ENCODE results near the gene EIPR1.
"Not testable (repeated sequence)": the region's sequence is repeated elsewhere in the genome, so short reads cannot be mapped to it uniquely, and the experiment has no call there.

The EIPR1 gene

GRCh38 chr2:3185910-3186309 is 191.7 kb downstream of the EIPR1 start:
- no peak for DNase-seq

- DNase-seq: no peak
Measured at GRCh38 chr2:3185256-3185655, 192.4 kb downstream of the EIPR1 start.

- DNase-seq: no peak
Measured at GRCh38 chr2:3184167-3184566, 193.5 kb downstream of the EIPR1 start.

GRCh38 chr2:3183766-3184165 is 193.9 kb downstream of the EIPR1 start:
- no peak for DNase-seq

- DNase-seq: no peak
Measured at GRCh38 chr2:3182848-3183247, 194.8 kb downstream of the EIPR1 start.

- no peak for DNase-seq
Measured at GRCh38 chr2:3181416-3182010, 196.1 kb downstream of the EIPR1 start.

GRCh38 chr2:3180909-3181221 is 196.8 kb downstream of the EIPR1 start:
- not testable (repeated sequence) for DNase-seq

- no peak for DNase-seq
Measured at GRCh38 chr2:3180082-3180908, 197.3 kb downstream of the EIPR1 start.

- no peak for DNase-seq
Measured at GRCh38 chr2:3179626-3180025, 198.0 kb downstream of the EIPR1 start.

- DNase-seq: no peak
Measured at GRCh38 chr2:3179208-3179607, 198.4 kb downstream of the EIPR1 start.

GRCh38 chr2:3178578-3179031 is 199.0 kb downstream of the EIPR1 start:
- no peak for DNase-seq

GRCh38 chr2:3177891-3178577 is 199.6 kb downstream of the EIPR1 start:
- no peak for DNase-seq

- no peak for DNase-seq
Measured at GRCh38 chr2:3176869-3177255, 200.8 kb downstream of the EIPR1 start.

- peak; percentile 58 for DNase-seq
Measured at GRCh38 chr2:3176071-3176868, 201.3 kb downstream of the EIPR1 start.

- peak; percentile 29 for DNase-seq
Measured at GRCh38 chr2:3175568-3175955, 202.1 kb downstream of the EIPR1 start.

- DNase-seq: peak; percentile 51
Measured at GRCh38 chr2:3174626-3175567, 202.7 kb downstream of the EIPR1 start.

GRCh38 chr2:3173031-3173430 is 204.6 kb downstream of the EIPR1 start:
- peak; percentile 54 for DNase-seq

- DNase-seq: peak; percentile 41
Measured at GRCh38 chr2:3172265-3172935, 205.2 kb downstream of the EIPR1 start.

GRCh38 chr2:3171564-3172264 is 205.9 kb downstream of the EIPR1 start:
- peak; percentile 36 for DNase-seq

GRCh38 chr2:3170792-3171455 is 206.7 kb downstream of the EIPR1 start:
- peak; percentile 39 for DNase-seq

All from islet precursor cell (in vitro differentiated cells).